Activated CD8-positive, alpha-beta memory T cell treated with anti-CD3 and anti-CD28 coated beads for 4 hours (primary cell): ENCODE measurements around the gene ACTN4.

Experiments used
- DNase-seq, 2 donors: peaks; one replicate each; pipeline ENCODE4 v3.0.0-alpha.2; 2020; ENCODE audit warnings: low read depth in 2 of 2

The ACTN4 gene

DNA sequence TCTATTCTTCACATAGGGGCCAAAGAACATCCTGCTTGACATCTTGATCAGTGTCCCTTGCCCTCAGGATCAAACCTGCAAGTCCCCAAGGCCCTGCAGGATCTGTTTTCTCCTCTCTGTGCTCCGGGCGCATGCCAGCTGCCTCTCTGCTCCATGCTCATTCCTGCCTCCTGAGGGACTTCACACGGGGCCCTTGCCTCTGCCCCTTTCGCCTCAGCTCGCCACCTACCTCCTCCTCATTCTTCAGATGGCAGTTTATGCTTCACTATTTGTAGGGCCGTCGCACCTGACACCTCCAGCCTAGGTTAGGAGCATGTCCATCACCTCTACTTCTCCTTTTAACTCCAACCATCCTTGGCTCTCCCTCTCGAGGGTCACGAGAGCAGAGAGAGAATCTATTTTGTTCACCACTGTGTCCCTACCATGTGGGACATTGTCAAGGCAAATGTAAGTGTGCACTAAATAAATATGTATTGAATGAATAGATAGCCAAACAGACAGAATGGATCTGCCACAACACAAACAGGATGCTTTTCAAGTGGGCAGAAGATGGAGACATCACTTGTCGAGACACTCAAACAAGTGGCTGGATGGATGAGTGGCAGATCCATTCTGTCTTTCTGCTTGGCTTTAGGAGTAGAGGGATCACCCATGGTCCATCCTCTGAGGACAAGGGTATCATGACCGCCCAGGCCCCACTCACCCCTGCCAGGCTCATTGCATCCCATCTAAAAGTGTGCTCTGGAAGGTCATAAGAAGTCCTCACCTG is 29.6 kb downstream of the ACTN4 start:
- DNase-seq, result no peak

DNA sequence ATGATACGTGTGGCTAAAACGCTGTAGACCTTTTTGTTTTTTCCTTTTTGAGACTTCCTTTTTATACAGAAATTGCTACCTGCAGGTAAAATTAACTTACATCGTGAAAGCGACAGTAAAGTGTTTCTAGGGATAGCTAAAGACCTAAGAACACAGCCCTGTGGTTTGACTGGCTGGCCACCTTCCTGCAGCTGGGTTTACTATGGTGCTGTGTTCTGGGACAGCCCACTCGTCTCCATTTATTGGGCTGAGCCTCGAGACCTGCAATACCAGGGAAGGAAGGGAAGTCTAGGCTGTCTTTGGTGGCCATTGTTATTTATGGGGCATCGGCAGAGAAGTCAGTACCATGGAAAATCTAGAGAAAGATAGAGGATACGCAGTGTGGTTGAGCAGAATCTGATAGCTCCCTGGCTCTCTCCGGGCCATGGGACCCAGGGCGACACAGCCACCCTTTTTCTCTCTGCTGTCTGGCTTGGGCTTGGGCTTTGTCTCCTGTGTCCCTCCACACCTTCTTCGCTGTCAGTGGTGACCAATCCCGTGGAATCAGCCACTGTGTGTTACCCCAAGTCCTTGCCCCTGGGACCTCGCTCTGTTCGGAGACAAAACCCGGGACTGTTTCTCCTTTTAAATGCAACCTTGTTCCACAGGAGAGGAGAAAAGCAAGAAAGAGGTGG is 30.9 kb downstream of the ACTN4 start:
- no peak for DNase-seq

DNA sequence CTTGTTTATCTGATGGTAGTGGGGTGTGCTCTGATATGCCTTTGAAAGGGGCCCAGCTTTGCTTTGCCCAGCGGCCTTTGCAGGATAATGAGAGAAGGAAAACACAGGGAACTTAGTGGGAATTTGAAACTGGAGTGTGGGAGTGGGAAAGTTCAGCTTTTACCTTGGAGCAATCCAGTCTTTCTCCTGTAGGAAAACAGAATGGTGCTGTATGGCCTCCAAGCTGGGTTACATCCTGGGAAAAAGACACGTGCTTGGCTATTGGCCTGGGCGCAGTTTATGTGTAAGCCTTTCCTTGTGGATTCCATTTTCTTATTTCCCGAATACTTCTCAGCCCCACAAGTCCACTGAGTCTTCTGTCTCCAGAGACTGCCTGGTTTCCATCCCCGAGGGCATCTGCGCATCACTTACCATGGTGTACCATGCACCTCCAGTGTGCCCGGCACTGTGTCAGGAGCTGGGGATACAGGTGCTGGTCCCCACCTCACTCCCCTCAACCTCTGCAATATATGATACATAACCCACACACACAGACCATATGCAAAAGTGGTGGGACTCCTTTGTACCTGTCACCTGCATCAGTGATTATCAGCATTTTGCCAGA is 31.5 kb downstream of the ACTN4 start:
- no peak for DNase-seq

DNA sequence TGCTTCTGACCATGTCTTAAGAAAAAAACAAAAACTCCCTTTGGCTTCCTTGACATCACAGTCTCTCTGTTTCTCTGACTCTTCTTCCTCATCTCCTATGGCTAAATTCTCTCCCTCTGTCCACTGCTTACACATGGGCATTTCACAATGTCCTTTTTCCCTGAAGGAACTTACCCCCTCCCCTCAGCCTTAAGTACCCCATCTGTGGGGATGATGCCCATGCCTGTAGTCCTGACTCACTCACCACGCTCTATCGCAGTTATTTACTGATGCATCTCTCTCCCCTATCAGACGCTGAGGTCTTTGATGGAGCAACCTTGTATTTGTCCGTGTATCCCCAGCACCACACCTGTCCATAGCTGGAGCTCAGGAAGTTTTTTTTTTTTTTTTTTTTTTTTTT is 32.4 kb downstream of the ACTN4 start:
- no peak for DNase-seq

DNA sequence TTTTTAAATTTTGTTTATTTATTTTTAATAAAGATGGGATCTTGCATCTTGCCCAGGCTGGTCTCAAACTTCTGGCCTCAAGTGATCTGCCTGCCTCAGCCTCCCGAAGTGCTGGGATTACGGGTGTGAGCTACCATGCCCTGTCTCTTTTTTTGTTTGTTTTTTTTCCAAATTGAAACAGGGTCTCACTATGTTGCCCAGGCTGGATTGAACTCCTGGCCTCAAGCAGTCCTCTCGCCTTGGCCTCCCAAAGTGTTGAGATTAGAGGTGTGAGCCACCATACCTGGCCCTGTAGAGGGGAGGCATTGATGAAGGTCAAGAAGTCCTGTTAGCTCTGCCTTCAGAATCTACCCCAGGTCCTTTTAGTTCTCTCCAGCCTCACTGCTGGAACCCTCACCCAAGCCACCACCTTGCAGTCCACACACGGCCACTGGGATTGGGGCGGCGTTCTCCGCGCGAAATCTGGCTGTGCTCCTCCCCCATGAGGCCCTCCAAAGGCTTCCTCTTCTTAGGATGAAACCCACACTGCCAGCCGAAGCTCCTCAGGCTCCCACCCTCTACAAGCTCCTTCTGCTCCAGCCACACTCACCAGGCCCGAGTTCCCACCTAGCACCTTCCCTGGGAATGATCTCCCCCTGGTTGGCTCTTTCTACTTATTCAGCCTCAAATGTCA is 34.9 kb downstream of the ACTN4 start:
- DNase-seq, result no peak

DNA sequence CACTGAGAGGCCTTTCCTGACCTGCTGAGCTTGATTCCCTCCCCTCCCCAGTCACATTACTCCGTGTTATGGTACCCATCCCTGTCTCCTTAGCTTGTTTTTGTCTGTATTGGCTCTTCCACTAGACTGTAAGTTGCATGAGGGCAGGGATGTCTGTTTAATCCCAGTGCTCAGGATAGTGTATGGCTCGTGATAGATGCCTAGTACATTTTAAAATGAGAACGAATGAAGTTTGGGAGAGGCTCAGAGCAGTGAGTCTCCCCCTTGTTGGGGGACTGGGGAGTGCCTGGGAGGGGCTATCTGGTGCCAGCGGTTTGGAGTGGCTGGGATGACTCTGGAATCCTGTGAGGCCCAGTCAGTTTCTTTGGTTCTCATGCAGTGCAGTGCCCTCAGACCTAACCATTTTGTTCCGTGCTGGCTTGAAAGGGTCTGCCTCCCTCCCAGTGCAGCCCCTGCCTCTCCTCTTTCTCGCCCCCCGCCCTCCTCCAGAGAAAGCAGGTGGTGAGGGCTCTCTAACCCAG is 35.5 kb downstream of the ACTN4 start:
- no peak for DNase-seq

DNA sequence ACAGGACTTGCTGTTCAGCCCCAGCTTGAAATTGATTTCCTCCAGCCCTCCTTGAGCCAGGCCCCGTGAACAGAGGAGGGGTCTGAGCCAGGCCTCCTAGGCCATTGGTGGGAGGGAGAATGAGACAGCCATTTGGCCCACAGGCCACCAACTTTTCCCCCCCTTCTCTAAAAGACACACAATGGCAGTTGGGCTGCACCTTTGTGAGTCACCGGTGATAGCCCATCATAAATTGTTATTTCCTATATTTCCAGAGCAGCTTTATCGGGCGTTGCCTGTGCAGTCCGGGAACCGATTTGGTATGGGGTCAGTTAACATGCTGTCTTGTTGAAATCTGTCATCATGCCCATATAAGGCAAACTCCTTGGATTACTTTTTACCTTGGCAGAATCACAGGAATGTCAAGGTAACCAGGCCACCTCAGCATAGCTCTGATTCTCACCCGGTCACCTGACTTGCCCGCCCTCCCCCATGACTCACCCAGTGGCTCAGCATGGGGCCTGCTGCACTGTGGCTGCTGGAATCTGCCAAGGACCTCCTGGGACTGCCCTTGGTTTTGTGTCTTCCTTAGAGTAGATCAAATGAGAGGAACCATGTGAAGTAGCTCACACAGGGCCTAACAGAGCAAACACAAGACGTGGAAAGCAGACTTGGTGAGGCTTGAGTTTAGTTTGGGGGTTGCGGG is 36.1 kb downstream of the ACTN4 start:
- peak; percentile 30 to 42 for DNase-seq

DNA sequence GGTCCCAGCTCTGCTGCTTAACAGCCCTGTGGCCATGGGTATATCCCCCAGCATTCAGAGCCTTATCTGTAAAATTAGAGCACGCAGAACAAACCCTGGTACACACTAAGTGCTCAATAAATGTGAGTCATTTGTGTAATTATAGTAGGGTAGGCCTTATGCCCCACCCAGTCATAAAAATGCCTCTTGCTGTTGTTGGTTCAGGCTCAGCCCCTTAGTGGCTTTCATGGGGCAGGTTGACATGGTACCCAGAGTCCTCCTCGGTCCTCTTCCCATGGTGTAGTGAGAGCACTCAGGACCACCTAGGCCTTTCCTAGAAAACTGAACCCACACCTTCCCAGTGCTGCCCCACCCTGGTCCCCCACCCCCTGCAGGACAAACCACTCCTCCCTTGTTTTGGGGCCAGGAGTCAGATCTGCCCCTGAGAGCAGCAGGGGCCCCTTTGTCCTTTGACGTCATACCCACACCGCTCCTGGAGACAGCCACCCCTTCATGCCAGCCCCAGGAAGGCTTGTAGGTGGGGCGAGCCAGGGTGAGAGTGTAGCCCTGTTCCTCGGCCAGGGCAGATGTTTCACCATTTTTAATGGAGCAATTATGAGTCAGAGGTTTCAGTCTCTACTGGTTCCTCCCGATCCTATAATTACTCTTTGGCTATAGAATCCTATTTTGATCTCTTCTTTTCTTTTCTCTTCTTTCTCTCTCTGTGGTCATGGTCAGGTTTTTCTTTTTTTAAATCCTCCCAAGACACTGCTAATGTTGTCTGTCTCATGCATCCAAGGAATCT is 36.8 kb downstream of the ACTN4 start:
- no peak for DNase-seq

DNA sequence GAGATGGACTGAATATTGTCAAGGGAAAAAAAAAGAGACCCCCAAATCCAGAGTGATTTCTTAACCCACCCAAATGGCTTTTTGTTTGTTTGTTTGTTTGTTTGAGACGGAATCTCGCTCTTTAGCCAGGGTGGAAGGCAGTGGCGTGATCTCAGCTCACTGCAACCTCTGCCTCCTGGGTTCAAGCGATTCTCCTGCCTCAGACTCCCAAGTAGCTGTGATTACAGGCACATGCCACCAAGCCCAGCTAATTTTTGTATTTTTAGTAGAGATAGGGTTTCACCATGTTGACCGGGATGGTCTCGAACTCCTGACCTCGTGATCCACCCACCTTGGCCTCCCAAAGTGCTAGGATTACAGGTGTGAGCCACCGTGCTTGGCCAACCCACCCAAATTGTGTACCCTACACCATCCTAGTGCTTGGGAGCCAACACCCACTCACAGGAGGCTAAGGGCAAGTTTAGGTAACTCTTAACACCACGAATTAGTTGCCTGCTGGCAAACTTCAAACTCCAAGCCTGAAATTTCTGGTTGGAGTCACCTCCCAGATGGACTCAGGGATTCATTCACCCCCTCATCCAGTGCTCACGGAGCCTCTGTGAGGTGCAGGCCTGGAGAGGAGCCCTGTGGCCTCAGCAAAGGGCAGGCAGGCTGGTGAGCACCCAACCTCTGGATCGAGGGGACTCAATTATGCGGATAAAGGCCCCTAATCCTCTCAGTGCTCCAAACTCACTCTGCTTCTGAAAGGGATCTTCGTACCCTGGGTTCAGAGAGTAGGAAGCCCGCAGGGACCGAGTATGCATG is 37.6 kb downstream of the ACTN4 start:
- DNase-seq, result no peak

DNA sequence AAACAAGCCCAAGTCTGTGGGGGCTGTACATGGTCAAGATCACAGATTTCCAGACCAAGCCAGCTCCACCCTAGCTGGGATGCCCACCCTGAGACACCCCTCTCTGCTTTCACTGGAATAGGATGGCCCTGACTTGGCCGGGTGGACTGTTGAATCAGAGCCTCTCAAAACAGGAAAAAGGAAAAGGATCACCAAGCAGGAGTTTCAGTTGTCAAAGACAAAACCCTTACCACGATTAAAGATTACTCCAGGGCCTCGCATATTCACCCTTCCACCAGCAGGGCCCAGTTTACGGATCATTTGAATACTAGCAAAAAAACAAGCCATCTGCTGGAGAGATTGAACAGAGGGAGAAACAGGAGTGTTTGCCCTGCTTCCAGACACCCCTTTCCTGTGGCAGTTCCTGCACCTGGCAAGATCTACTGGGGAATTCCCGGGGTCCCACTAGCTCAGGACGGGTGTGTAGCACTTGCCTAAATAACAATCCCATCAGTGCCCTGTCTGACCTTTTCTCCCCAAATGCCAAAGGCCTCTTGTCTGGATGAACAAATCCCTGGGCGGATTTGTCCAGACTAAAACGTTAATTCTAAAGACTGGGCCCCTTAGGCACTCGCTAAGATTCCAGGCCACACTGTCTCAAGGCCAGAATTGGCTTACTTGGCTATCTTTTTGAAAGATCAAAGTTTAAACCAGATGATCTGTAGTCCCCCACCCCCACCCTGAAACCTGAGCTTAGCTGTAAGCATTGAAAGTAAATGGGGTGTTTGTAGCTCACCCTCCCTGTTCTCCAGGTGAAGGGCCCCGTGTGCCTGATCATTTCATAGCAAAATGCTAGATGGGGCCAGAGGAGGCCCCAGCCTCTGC is 38.4 kb downstream of the ACTN4 start:
- no peak for DNase-seq

DNA sequence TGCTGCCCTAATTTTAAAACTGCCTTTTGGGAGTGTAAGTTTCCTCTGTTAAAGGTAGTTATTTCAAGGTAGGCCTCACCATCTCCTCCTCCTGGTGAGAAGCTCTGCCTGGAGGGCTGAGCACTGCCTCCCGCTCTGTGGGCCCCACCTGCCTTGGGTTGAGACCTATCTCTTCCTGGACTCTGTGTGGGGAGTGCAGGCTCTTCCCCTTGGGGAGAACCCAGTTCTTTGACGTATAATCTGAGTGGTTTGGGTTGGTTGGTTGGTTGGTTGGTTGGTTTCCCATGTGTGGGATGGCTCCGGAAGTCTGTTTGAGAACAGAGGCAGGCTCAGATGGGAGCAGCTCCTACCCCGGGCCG is 39.1 kb downstream of the ACTN4 start:
- no peak for DNase-seq

DNA sequence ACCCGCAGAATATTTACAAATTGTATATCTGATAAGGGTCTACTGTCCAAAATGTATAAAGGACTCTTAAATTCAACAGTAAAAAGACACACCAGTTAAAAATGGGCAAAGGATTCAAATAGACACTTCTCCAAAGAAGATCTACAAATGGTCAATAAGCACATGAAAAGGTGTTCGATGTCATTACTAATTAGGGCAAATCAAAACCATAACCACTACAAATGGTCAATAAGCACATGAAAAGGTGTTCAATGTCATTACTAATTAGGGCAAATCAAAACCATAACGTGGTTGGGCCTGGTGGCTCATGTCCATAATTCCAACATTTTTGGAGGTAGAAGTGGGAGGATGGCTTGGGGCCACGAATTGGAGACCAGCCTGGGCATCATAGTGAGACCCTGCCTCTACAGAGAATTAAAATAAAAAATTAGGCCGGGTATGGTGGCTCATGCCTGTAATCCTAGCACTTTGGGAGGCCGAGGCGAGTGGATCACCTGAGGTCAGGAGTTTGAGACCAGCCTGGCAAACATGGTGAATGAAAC is 40.5 kb downstream of the ACTN4 start:
- DNase-seq, result no peak

DNA sequence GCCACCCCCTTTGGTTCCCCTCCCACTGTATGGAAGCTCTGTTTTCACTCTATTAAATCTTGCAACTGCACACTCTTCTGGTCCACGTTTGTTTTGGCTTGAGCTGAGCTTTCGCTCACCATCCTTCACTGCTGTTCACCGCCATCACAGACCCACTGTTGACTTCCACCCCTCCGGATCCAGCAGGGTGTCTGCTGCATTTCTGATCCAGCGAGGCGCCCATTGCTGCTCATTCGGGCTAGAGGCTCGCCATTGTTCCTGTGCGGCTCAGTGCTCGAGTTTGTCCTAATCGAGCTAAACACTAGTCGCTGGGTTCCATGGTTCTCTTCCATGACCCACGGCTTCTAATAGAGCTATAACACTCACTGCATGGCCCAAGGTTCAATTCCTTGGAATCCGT is 42.7 kb downstream of the ACTN4 start:
- no peak for DNase-seq

DNA sequence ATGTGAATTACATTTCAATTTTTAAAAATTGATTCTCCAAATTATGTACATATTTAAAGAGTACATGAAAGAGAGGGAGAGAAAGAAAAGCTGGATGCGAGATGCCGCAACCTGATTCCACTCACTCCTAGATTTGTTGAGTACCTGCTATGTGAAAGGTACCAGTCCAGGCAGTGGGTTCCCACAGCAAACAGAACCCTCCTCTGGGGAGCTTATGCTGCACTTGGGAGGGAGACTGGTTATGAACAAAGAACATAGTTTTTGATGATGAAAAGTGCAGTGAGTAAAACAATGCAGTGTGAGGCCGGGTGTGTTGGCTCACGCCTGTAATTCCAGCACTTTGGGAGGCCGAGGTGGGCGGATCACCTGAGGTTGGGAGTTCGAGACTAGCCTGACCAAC is 43.4 kb downstream of the ACTN4 start:
- DNase-seq, result no peak

DNA sequence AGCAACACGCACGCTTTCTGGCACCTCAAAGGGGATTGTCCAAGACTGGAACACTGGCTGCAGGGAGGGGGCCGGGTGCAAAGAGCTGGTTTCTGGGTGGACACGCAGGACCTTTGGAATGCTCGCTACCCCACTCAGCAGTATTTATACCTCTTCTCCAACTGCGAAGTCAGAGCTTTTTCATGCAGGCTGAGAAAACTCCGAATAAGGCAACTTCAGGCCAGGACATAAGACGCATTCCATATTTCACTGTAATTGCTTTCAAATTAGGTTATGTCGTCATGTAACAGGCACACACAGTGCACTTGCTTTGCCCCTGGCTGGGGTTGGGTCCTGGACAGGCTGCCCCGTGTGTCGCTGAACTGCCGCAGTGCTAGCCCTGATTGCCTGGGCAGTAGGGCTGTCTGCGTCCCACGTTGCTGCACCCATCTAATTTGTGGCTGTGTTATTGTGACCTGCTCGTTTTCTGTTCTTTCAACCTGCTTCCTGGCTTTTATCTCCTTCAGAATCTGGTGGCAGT is 44.5 kb downstream of the ACTN4 start:
- no peak for DNase-seq

DNA sequence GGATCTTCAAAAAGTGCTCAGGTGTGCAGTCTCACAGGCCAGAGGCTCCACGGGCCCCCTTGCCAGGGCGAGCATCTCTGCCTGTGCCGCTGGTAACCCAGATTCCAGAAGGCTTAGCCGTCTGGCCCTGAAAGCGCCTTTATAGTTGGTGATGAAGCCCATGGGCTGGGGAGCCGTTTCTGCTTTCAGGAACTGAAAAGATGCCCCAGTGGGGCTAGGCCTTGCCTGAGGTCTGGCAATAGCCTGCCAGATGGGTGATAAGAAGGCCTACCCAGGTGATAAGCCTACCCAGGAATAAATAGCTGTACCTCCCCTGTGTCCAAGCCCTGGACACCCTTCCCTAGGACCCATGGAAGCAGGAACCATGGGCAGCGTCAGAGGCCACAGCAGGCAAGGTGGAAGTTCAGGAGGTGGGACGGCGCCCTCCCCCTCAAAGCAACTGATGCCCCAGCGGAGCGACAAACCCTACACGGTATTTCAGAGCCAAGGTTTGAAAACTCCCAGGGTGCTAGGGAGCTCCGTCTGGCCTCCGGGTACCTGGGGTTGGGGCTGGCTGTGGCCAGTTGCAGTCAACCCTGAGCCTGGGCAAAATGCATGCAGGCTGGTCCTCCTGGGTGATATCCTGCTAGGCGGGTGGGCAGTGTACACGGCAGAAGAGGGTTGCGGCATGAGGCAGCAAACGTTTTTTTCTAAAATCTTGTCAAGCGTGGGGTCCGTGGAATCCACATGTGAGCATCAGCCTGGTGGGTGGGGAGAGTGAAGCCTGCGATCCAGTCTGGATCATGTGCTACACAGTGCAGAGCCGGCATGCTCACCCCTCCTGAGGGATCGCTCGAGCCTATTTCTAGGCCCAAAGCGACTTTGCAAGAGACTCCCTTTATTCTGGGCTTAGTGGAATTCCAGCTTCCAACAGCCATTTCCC is 45.3 kb downstream of the ACTN4 start:
- no peak for DNase-seq

DNA sequence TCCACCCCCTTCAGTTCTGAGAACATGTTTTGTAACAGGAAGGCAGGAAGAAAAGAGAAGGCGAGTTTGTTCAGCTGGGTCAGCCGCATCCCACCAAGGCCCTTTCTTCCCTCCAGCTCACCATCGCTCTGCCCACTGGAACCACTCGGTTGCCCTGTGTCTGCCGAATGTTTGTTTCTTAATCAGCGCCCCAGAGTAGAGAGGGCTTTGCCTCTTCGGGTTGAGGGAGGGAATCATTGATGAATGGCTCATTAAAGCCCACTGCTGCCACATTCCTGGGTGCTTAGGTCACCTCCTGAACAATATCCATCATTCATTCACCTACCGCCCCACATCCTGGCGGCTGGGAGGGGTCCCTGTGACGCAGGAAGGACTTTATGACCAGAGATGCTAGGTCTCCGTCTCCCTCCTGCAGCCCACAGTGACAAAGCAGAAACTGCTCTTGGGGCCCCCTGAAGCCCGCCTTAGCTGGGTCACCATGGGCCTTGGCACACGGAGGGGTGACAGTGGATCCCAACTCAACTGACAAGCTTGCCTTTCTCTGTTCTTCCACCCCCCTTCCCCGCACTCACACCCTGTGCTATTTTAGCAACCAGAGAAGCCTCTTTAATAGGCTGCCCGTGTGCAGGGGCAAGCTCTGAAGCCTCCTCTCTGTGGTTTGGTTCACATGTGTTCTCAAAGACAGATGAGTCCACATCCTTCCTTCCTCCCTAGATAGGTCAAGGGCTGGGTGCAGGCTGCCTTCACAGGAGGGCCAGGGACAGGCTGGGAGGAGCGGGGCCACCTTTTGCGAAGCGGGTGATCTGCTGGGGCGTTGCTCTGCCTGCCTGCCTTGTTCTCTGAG is 46.2 kb downstream of the ACTN4 start:
- DNase-seq, result no peak
